ENCODE results near the gene TST.

DNA sequence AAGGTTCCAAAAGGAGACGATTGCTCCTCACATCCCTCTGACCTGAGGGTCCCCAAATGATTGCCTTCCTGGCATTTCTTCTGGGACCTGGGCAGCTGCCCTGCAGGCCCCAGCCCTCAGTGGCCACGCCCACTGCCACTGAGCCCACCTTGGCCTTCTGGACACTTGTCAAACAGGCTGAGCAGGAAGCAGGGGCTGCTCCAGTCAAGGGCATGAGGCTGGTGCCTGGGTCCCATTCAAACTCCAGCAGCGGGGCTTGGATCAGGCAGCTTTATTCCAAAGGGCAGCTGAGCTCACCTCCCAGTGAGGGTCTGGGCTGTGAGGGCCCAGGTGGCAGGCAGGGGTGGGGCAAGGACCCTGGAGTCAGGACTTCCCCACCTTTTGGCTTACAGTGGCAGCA is 45.9 kb upstream of the TST start:
- TF ChIP-seq, protein P1, sequence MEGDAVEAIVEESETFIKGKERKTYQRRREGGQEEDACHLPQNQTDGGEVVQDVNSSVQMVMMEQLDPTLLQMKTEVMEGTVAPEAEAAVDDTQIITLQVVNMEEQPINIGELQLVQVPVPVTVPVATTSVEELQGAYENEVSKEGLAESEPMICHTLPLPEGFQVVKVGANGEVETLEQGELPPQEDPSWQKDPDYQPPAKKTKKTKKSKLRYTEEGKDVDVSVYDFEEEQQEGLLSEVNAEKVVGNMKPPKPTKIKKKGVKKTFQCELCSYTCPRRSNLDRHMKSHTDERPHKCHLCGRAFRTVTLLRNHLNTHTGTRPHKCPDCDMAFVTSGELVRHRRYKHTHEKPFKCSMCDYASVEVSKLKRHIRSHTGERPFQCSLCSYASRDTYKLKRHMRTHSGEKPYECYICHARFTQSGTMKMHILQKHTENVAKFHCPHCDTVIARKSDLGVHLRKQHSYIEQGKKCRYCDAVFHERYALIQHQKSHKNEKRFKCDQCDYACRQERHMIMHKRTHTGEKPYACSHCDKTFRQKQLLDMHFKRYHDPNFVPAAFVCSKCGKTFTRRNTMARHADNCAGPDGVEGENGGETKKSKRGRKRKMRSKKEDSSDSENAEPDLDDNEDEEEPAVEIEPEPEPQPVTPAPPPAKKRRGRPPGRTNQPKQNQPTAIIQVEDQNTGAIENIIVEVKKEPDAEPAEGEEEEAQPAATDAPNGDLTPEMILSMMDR (IDR thresholded peaks at IDR 0.05) = no peak
- TF ChIP-seq EZH2 (IDR thresholded peaks at IDR 0.05; ENCODE audit: borderline replicate concordance, insufficient read depth, low read depth, low read length, poor library complexity, severe bottlenecking) = no peak
